Vagina (tissue), 2 donors: Measurements from ENCODE around the gene DNM3.
A peak's percentile ranks its signal among the peaks of the same experiment; 100 is the strongest.

Source experiments
- CTCF ChIP-seq, 3 experiments: fragments of 450-650 bp in 2 of 3; fragments of 200-600 bp in 1 of 3; sonication (generic) in 1 of 3; IDR thresholded peaks; one replicate each; pipeline ENCODE4 v1.5.1; 2017 to 2019; ENCODE audit warnings: antibody characterized with exemption in 3 of 3, mild to moderate bottlenecking in 2 of 3, moderate library complexity in 2 of 3
- POLR2A ChIP-seq, 2 donors: fragments of 450-650 bp; IDR thresholded peaks; one replicate each; pipeline ENCODE4 v1.6.1; 2017; ENCODE audit warnings: antibody characterized with exemption in 2 of 2, mild to moderate bottlenecking in 2 of 2, moderate library complexity in 2 of 2
- POLR2AphosphoS5 ChIP-seq, 2 donors: sonication (generic); formaldehyde crosslinking; IDR thresholded peaks; one replicate each; pipeline ENCODE4 v1.9.0; 2017; ENCODE audit warnings: antibody characterized with exemption in 2 of 2, mild to moderate bottlenecking in 2 of 2, low read depth in 1 of 2; ENCODE audit not compliant: insufficient read depth in 1 of 2

GRCh38 chr1:172443666-172444453 is 602.6 kb downstream of the DNM3 start, which contains the start of gene PIGC:
- TF ChIP-seq POLR2A (IDR thresholded peaks at IDR 0.05) (no peak), CTCF (IDR thresholded peaks at IDR 0.05) (peak; percentile 71 to 79 (median 72)), POLR2AphosphoS5 (IDR thresholded peaks at IDR 0.05; ENCODE audit: insufficient read depth in 1 of 2, low read depth in 1 of 2) (peak; percentile 59 to 74)
